ENCODE results near the gene RNF217.

DNA sequence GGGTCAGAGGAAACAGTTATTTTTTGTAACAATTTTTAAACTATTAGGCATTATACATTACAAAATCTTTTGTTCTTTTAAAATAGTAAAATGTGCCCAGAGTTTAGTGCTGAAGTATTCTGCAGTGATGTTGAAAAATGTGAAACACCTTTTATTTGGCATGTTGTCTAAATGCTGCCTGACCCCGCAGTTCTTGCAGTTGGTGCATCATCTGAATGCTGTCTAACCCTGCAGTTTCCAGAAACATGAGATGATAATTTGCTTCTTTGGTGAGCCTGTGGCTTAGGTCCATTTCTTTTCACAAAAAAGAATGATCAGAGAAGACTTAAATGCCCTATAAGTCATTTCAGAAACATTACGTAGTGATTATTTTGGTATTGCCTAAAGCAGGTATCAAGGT, 82.4 kb downstream of the RNF217 start:
- TF ChIP-seq, protein P1, sequence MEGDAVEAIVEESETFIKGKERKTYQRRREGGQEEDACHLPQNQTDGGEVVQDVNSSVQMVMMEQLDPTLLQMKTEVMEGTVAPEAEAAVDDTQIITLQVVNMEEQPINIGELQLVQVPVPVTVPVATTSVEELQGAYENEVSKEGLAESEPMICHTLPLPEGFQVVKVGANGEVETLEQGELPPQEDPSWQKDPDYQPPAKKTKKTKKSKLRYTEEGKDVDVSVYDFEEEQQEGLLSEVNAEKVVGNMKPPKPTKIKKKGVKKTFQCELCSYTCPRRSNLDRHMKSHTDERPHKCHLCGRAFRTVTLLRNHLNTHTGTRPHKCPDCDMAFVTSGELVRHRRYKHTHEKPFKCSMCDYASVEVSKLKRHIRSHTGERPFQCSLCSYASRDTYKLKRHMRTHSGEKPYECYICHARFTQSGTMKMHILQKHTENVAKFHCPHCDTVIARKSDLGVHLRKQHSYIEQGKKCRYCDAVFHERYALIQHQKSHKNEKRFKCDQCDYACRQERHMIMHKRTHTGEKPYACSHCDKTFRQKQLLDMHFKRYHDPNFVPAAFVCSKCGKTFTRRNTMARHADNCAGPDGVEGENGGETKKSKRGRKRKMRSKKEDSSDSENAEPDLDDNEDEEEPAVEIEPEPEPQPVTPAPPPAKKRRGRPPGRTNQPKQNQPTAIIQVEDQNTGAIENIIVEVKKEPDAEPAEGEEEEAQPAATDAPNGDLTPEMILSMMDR (optimal IDR thresholded peaks at IDR 0.05 in 1 of 3, IDR thresholded peaks at IDR 0.05 in 1 of 3, conservative IDR thresholded peaks at IDR 0.05 in 1 of 3; ENCODE audit: extremely low read depth in 1 of 3, insufficient read depth in 2 of 3, low read length in 3 of 3) = no peak
- TF ChIP-seq EZH2 (IDR thresholded peaks at IDR 0.05; ENCODE audit: low read length) = no peak
